ENCODE measurements around the gene SLC25A51.
A peak's percentile ranks its signal among the peaks of the same experiment; 100 is the strongest.

SLC25A51 gene

DNA sequence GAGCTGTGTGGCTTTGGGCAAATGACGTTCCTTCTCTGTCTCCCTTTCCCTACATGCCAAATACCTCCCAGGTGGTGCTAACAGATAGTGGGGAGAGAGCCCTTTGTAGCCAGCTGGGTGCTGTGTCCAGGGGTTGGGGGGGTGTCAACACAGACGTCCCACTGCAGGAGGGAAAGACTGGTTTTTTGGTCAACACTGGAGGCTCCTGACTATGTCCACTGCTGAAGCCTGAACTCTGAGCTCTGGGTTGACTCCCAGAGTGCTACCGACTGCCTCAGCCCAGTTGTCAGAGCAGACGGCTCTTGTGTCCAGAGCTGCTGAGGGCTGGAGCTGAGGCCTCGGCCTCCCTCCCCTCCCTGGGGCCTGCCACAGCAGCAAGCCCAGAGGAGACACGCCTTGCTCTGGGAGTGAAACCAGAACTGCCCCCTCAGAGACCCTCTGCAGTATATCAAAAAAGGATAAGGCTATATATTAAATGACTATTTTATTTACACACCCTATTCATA is 14.8 kb upstream of the SLC25A51 start:
- Histone ChIP-seq H3K9me3 (ENCODE audit: control insufficient read depth, low read length) (no peaks in the 10 kb centered on the region), H3K4me1 (ENCODE audit: control insufficient read depth, insufficient read depth, low read length, poor library complexity, severe bottlenecking) (peaks cover 24% of the 10 kb centered on the region), H3K27ac (ENCODE audit: low read depth, low read length, severe bottlenecking) (no peak overlapping the region), H3K36me3 (ENCODE audit: control insufficient read depth, insufficient read depth, low read length) (peaks cover 54% of the 10 kb centered on the region), H3K4me3 (ENCODE audit: extremely low read depth, insufficient read depth, low read length, poor library complexity, severe bottlenecking) (no peak overlapping the region)
- WGBS, 2 experiments (ENCODE audit: insufficient coverage in 2 of 2): 65 to 81% methylated on average over 3 of the region's 6 CpGs

DNA sequence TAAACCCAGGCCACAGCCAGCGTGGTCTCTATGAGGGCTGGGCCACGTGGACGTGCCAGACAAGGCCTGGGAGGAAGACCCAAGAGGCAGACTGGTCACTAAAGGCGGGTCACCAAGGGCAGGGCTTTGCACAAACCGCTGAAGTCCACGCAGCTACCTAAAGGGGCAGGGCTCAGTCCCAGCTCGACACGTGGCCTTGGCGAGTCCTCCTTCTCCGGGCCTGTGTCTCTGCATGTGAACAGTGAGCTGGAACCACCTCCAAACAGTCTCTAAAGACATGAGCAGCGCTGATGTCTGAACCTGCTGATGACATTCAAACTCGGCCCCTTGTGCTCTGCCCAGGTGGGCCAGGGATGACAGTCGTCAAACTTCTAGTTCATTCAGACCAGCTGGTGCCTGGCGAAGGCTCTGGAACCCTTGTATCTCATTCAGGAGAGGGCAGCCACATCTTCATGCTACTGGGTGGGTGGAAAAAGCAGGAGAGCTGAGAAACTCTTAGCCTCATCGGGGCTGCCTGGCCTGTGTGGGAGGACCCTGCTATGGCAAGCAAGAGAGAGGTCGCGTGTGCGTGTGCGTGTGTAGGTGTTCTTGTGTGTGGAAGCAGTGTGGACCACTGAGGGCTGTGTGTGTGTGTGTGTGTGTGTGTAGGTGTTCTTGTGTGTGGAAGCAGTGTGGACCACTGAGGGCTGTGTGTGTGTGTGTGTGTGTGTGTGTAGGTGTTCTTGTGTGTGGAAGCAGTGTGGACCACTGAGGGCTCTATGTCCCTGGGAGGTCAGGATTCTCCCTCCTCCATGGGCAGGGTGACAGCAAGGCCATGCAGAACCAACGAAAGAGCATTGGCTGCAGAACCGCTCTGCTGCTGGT is 14.1 kb upstream of the SLC25A51 start:
- Histone ChIP-seq H3K27ac (ENCODE audit: low read depth, low read length, severe bottlenecking) (no peak overlapping the region), H3K4me1 (ENCODE audit: control insufficient read depth, insufficient read depth, low read length, poor library complexity, severe bottlenecking) (peaks cover 22% of the 10 kb centered on the region), H3K9me3 (ENCODE audit: control insufficient read depth, low read length) (no peaks in the 10 kb centered on the region), H3K4me3 (ENCODE audit: extremely low read depth, insufficient read depth, low read length, poor library complexity, severe bottlenecking) (no peak overlapping the region), H3K36me3 (ENCODE audit: control insufficient read depth, insufficient read depth, low read length) (peaks cover 48% of the 10 kb centered on the region)
- 94 to 96% methylated on average over 17 to 20 of the region's 21 CpGs for WGBS, 2 experiments (ENCODE audit: insufficient coverage in 2 of 2)

DNA sequence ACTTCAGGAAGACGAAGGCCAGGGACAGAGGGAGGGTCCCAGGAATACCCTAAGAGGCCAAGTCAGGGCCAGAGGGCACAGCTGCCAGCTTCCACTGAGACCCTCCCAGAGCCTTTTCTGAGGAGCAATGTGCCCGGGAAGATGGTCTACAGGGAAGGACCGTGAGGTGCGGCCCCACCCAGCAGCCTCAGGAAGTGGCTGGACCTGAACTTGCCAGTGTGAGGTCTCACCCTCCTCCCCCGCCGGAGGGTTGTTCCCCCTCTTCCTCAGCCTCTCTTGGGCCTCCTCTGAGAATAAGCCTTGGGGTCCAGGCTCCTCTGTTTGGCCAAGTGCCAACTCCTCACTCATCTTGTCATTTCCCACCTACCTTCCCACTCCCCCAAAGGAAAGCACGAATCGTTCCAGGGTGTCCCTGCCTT is 13.4 kb upstream of the SLC25A51 start:
- Histone ChIP-seq H3K4me1 (ENCODE audit: control insufficient read depth, insufficient read depth, low read length, poor library complexity, severe bottlenecking) (peaks cover 16% of the 10 kb centered on the region), H3K4me3 (ENCODE audit: extremely low read depth, insufficient read depth, low read length, poor library complexity, severe bottlenecking) (no peak overlapping the region), H3K27ac (ENCODE audit: low read depth, low read length, severe bottlenecking) (no peak overlapping the region), H3K36me3 (ENCODE audit: control insufficient read depth, insufficient read depth, low read length) (peaks cover 47% of the 10 kb centered on the region), H3K9me3 (ENCODE audit: control insufficient read depth, low read length) (no peaks in the 10 kb centered on the region)
- 89 to 100% methylated on average over 2 to 6 of the region's 8 CpGs for WGBS, 2 experiments (ENCODE audit: insufficient coverage in 2 of 2)

- WGBS, 2 experiments (ENCODE audit: insufficient coverage in 2 of 2): 91 to 97% methylated on average over 16 of the region's 18 CpGs
These were observed 12.8 kb upstream of the SLC25A51 start for GRCh38 chr9:37916471-37917312.

GRCh38 chr9:37915911-37916470 is 12.1 kb upstream of the SLC25A51 start:
- H3K27ac ChIP-seq (ENCODE audit: low read depth, low read length, severe bottlenecking): no peak overlapping the region
- peaks cover 8% of the 10 kb centered on the region for H3K4me1 ChIP-seq (ENCODE audit: control insufficient read depth, insufficient read depth, low read length, poor library complexity, severe bottlenecking)
- no peaks in the 10 kb centered on the region for H3K9me3 ChIP-seq (ENCODE audit: control insufficient read depth, low read length)
- H3K36me3 ChIP-seq (ENCODE audit: control insufficient read depth, insufficient read depth, low read length): peaks cover 34% of the 10 kb centered on the region
- WGBS, 2 experiments (ENCODE audit: insufficient coverage in 2 of 2): 94% methylated on average over 14 of the region's 14 CpGs
- H3K4me3 ChIP-seq (ENCODE audit: extremely low read depth, insufficient read depth, low read length, poor library complexity, severe bottlenecking): no peak overlapping the region

More at GRCh38 chr9:37916471-37917312, 12.8 kb upstream of the SLC25A51 start:
- peak overlapping the region; percentile 13 for H3K27ac ChIP-seq (ENCODE audit: low read depth, low read length, severe bottlenecking)
- no peaks in the 10 kb centered on the region for H3K9me3 ChIP-seq (ENCODE audit: control insufficient read depth, low read length)
- peaks cover 41% of the 10 kb centered on the region for H3K36me3 ChIP-seq (ENCODE audit: control insufficient read depth, insufficient read depth, low read length)
- peaks cover 10% of the 10 kb centered on the region for H3K4me1 ChIP-seq (ENCODE audit: control insufficient read depth, insufficient read depth, low read length, poor library complexity, severe bottlenecking)
- H3K4me3 ChIP-seq (ENCODE audit: extremely low read depth, insufficient read depth, low read length, poor library complexity, severe bottlenecking): no peak overlapping the region

- peaks cover 28% of the 10 kb centered on the region for H3K36me3 ChIP-seq (ENCODE audit: control insufficient read depth, insufficient read depth, low read length)
- H3K9me3 ChIP-seq (ENCODE audit: control insufficient read depth, low read length): no peaks in the 10 kb centered on the region
- H3K27ac ChIP-seq (ENCODE audit: low read depth, low read length, severe bottlenecking): no peak overlapping the region
- H3K4me3 ChIP-seq (ENCODE audit: extremely low read depth, insufficient read depth, low read length, poor library complexity, severe bottlenecking): no peak overlapping the region
- H3K4me1 ChIP-seq (ENCODE audit: control insufficient read depth, insufficient read depth, low read length, poor library complexity, severe bottlenecking): peaks cover 8% of the 10 kb centered on the region
- WGBS, 2 experiments (ENCODE audit: insufficient coverage in 2 of 2): 89 to 92% methylated on average over 9 to 11 of the region's 11 CpGs
These were observed 10.9 kb upstream of the SLC25A51 start for GRCh38 chr9:37914701-37915358.

DNA sequence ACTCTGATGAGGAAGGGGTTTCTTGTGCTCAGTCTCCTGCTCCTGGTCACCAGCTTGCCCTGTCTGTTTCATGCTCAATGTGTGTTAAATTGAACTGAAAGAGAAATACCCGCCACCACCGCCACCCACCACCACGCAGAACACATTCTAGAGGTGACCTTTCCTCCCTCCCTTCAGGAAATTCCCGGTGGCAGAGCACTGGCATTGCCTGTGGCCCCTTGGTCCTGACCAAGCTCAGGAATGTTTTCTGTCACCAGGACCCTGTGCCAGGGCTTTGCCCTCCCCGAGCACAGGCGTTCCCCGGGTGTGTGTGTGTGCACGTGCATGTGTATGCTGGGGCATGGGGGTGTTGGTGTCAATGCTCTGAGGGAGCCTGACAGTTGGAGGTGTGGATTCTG is 10.2 kb upstream of the SLC25A51 start:
- H3K36me3 ChIP-seq (ENCODE audit: control insufficient read depth, insufficient read depth, low read length): peaks cover 23% of the 10 kb centered on the region
- no peak overlapping the region for H3K27ac ChIP-seq (ENCODE audit: low read depth, low read length, severe bottlenecking)
- 93 to 100% methylated on average over 2 to 4 of the region's 8 CpGs for WGBS, 2 experiments (ENCODE audit: insufficient coverage in 2 of 2)
- H3K9me3 ChIP-seq (ENCODE audit: control insufficient read depth, low read length): no peaks in the 10 kb centered on the region
- H3K4me3 ChIP-seq (ENCODE audit: extremely low read depth, insufficient read depth, low read length, poor library complexity, severe bottlenecking): no peak overlapping the region
- peaks cover 8% of the 10 kb centered on the region for H3K4me1 ChIP-seq (ENCODE audit: control insufficient read depth, insufficient read depth, low read length, poor library complexity, severe bottlenecking)

GRCh38 chr9:37913480-37914153 is 9.7 kb upstream of the SLC25A51 start:
- Histone ChIP-seq H3K9me3 (ENCODE audit: control insufficient read depth, low read length) (no peaks in the 10 kb centered on the region), H3K27ac (ENCODE audit: low read depth, low read length, severe bottlenecking) (peak overlapping the region; percentile 36), H3K4me1 (ENCODE audit: control insufficient read depth, insufficient read depth, low read length, poor library complexity, severe bottlenecking) (peaks cover 13% of the 10 kb centered on the region), H3K36me3 (ENCODE audit: control insufficient read depth, insufficient read depth, low read length) (peaks cover 18% of the 10 kb centered on the region), H3K4me3 (ENCODE audit: extremely low read depth, insufficient read depth, low read length, poor library complexity, severe bottlenecking) (no peak overlapping the region)
- 62 to 68% methylated on average over 8 to 9 of the region's 11 CpGs for WGBS, 2 experiments (ENCODE audit: insufficient coverage in 2 of 2)

DNA sequence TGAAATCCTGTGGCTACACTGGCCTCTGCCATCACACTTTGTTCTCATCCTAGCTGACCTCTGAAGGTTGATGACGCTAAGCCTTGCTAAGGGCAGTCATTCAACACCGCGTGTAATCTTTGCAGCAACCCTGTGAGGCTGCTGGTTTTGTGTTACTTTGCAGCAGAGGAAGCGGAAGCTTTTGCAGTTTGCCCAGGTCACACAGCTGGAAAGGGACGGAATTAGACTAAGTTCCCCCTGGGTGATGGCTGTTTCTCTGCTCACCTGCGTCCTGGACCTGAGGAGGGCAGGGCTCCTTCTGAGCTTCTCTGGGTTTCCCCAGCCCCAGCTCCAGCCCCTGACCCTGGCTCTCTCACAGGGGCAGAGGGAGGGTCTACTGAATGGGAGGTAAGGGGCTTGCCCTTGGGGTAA is 7.3 kb upstream of the SLC25A51 start:
- H3K9me3 ChIP-seq (ENCODE audit: control insufficient read depth, low read length): no peaks in the 10 kb centered on the region
- no peak overlapping the region for H3K4me3 ChIP-seq (ENCODE audit: extremely low read depth, insufficient read depth, low read length, poor library complexity, severe bottlenecking)
- no peak overlapping the region for H3K27ac ChIP-seq (ENCODE audit: low read depth, low read length, severe bottlenecking)
- peaks cover 14% of the 10 kb centered on the region for H3K4me1 ChIP-seq (ENCODE audit: control insufficient read depth, insufficient read depth, low read length, poor library complexity, severe bottlenecking)
- WGBS, 2 experiments (ENCODE audit: insufficient coverage in 2 of 2): 86 to 93% methylated on average over 3 to 6 of the region's 6 CpGs
- peaks cover 5% of the 10 kb centered on the region for H3K36me3 ChIP-seq (ENCODE audit: control insufficient read depth, insufficient read depth, low read length)

DNA sequence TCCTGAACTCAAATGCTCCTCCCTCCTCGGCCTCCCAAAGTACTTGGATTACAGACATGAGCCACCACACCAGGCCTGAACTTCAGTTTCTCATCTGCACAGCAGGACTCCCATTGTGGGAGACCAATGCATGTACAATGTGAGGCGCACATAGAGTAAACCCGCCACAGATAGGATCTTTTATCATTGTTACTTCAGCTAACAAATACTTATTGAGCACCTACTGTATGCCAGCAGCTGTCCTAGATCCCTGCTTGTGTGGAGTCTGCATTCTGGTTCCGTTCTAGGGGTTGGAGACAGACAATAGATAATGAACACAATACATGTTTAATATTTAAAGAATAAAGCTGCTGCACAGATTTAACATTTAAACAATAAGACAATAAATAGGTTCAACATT is 6.3 kb upstream of the SLC25A51 start:
- Histone ChIP-seq H3K27ac (ENCODE audit: low read depth, low read length, severe bottlenecking) (no peak overlapping the region), H3K36me3 (ENCODE audit: control insufficient read depth, insufficient read depth, low read length) (no peaks in the 10 kb centered on the region), H3K9me3 (ENCODE audit: control insufficient read depth, low read length) (no peaks in the 10 kb centered on the region), H3K4me3 (ENCODE audit: extremely low read depth, insufficient read depth, low read length, poor library complexity, severe bottlenecking) (no peak overlapping the region), H3K4me1 (ENCODE audit: control insufficient read depth, insufficient read depth, low read length, poor library complexity, severe bottlenecking) (peaks cover 14% of the 10 kb centered on the region)
- 97 to 100% methylated on average over 2 to 3 of the region's 4 CpGs for WGBS, 2 experiments (ENCODE audit: insufficient coverage in 2 of 2)

Data from mesodermal cell (in vitro differentiated cells).